Measurements from ENCODE around the gene ZRANB1.

The ZRANB1 gene

GRCh38 chr10:125033146-125033924, 91.4 kb downstream of the ZRANB1 start:
- DNase-seq (ENCODE audit: low spot score) = no peak

- DNase-seq (ENCODE audit: low spot score) = no peak
Observed at GRCh38 chr10:125034675-125035074, 92.8 kb downstream of the ZRANB1 start.

- DNase-seq (ENCODE audit: low spot score) = no peak
Observed at GRCh38 chr10:125035136-125035535, 93.2 kb downstream of the ZRANB1 start.

GRCh38 chr10:125035588-125036295, 93.8 kb downstream of the ZRANB1 start:
- peak; percentile 40 for DNase-seq (ENCODE audit: low spot score)

GRCh38 chr10:125037145-125037877, 95.4 kb downstream of the ZRANB1 start:
- no peak for DNase-seq (ENCODE audit: low spot score)

Small RNA genes lying within 50 kb of the gene (small RNA-seq; reads per million reads assigned to genes)
- gene MIR4296 = 0 reads per million in 2 experiments

Data from SK-N-DZ (cell line).